ENCODE measurements around the gene PPP2R3A. TPM values are rescaled to one million over a fixed set of nuclear protein-coding genes. Genes with fewer than 3 reads are reported as not detected.
A peak's percentile ranks its signal among the peaks of the same experiment; 100 is the strongest.

Gene PPP2R3A
- total and polyA plus RNA-seq, 2 of the 13 experiments (the other 11 are each of a cell fraction or from before 2014, with no cell fraction given): 0.07 to 0.12 TPM

DNA sequence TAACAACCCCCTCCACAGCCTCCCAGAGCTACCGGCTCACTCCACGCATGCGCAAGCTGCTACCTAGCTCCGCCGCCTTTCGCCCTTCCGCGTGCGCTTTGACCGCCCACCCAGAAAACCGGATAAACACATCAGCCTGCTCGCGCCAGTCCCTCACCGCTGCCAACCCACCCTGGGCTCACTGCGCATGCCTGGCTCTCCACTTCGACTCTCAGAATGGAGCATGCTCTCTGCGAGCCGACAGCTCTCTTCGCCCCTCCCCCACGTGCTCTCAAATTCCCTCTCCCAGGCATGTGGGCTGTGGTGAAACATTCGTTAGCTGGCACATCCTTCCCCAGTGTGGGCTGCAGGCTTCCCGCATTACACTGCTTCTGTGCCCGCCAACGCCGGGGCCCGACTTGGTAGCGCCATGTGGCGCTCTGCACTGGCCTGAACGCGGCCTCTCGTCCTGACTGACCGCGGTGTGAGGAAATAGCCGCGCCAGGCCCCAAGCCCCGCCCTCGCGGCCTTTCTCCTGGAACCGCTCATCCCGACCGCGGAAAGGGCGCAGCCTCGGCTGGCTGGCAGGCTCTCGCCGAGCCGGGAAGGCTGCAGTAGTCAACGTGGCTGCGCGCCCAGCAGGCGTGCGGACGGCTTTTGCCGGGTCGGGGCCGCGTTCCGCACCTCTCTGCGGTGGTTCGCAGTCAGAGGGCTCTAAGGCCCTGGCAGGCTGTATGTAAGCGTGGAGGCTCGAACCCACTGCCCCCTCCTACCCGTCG is 231.1 kb downstream of the PPP2R3A start (continued):
- TF ChIP-seq, protein P1, sequence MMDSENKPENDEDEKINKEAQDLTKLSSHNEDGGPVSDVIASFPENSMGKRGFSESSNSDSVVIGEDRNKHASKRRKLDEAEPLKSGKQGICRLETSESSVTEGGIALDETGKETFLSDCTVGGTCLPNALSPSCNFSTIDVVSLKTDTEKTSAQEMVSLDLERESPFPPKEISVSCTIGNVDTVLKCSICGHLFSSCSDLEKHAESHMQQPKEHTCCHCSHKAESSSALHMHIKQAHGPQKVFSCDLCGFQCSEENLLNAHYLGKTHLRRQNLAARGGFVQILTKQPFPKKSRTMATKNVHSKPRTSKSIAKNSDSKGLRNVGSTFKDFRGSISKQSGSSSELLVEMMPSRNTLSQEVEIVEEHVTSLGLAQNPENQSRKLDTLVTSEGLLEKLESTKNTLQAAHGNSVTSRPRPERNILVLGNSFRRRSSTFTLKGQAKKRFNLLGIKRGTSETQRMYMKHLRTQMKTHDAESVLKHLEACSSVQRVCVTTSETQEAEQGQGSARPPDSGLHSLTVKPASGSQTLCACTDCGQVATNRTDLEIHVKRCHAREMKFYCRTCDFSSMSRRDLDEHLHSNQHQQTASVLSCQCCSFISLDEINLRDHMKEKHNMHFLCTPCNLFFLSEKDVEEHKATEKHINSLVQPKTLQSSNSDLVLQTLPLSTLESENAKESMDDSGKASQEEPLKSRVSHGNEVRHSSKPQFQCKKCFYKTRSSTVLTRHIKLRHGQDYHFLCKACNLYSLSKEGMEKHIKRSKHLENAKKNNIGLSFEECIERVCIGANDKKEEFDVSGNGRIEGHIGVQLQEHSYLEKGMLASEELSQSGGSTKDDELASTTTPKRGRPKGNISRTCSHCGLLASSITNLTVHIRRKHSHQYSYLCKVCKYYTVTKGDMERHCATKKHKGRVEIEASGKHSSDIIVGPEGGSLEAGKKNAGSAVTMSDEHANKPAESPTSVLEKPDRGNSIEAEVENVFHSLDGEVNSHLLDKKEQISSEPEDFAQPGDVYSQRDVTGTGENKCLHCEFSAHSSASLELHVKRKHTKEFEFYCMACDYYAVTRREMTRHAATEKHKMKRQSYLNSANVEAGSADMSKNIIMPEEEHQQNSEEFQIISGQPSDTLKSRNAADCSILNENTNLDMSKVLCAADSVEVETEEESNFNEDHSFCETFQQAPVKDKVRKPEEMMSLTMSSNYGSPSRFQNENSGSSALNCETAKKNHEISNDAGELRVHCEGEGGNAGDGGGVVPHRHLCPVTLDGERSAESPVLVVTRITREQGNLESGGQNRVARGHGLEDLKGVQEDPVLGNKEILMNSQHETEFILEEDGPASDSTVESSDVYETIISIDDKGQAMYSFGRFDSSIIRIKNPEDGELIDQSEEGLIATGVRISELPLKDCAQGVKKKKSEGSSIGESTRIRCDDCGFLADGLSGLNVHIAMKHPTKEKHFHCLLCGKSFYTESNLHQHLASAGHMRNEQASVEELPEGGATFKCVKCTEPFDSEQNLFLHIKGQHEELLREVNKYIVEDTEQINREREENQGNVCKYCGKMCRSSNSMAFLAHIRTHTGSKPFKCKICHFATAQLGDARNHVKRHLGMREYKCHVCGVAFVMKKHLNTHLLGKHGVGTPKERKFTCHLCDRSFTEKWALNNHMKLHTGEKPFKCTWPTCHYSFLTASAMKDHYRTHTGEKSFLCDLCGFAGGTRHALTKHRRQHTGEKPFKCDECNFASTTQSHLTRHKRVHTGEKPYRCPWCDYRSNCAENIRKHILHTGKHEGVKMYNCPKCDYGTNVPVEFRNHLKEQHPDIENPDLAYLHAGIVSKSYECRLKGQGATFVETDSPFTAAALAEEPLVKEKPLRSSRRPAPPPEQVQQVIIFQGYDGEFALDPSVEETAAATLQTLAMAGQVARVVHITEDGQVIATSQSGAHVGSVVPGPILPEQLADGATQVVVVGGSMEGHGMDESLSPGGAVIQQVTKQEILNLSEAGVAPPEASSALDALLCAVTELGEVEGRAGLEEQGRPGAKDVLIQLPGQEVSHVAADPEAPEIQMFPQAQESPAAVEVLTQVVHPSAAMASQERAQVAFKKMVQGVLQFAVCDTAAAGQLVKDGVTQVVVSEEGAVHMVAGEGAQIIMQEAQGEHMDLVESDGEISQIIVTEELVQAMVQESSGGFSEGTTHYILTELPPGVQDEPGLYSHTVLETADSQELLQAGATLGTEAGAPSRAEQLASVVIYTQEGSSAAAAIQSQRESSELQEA (CRISPR knock-in tag; IDR thresholded peaks at IDR 0.05; ENCODE audit: not compliant biosample characterization): peak; percentile 97
- TF ChIP-seq ZNF33A (CRISPR knock-in tag; IDR thresholded peaks at IDR 0.05; ENCODE audit: borderline replicate concordance) (peak; percentile 24; the same call in 1 of the 2 replicates), ETV6 (CRISPR knock-in tag; conservative IDR thresholded peaks at IDR 0.05) (peak; percentile 97), SNAPC2 (CRISPR knock-in tag; IDR thresholded peaks at IDR 0.05) (peak; percentile 90), SKI (IDR thresholded peaks at IDR 0.05; ENCODE audit: partially characterized antibody) (no peak), ZNF354B (CRISPR knock-in tag; IDR thresholded peaks at IDR 0.05) (peak; percentile 74), ZNF124 (CRISPR knock-in tag; IDR thresholded peaks at IDR 0.05) (peak; percentile 14; the same call in 1 of the 2 replicates), ZSCAN12 (CRISPR knock-in tag; IDR thresholded peaks at IDR 0.05) (peak; percentile 91; the same call in 1 of the 2 replicates), ZNF563 (CRISPR knock-in tag; IDR thresholded peaks at IDR 0.05) (peak; percentile 99), ZNF460 (CRISPR knock-in tag; IDR thresholded peaks at IDR 0.05; ENCODE audit: borderline replicate concordance) (no peak), POLR2AphosphoS5 (IDR thresholded peaks at IDR 0.05; ENCODE audit: low read depth, low read length) (peak; percentile 71), FOXC1 (CRISPR knock-in tag; IDR thresholded peaks at IDR 0.05; ENCODE audit: borderline replicate concordance) (peak; percentile 97), SSRP1 (CRISPR knock-in tag; IDR thresholded peaks at IDR 0.05) (no peak), ZNF747 (CRISPR knock-in tag; IDR thresholded peaks at IDR 0.05; ENCODE audit: borderline replicate concordance) (no peak; the same call in 1 of the 2 replicates), PCBP1 (IDR thresholded peaks at IDR 0.05; ENCODE audit: borderline replicate concordance, low read depth, low read length) (peak; percentile 32; the same call in 1 of the 2 replicates)
- TF ChIP-seq, protein P2, sequence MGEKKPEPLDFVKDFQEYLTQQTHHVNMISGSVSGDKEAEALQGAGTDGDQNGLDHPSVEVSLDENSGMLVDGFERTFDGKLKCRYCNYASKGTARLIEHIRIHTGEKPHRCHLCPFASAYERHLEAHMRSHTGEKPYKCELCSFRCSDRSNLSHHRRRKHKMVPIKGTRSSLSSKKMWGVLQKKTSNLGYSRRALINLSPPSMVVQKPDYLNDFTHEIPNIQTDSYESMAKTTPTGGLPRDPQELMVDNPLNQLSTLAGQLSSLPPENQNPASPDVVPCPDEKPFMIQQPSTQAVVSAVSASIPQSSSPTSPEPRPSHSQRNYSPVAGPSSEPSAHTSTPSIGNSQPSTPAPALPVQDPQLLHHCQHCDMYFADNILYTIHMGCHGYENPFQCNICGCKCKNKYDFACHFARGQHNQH (CRISPR knock-in tag; IDR thresholded peaks at IDR 0.05): peak; percentile 89
- TF ChIP-seq, protein P3, sequence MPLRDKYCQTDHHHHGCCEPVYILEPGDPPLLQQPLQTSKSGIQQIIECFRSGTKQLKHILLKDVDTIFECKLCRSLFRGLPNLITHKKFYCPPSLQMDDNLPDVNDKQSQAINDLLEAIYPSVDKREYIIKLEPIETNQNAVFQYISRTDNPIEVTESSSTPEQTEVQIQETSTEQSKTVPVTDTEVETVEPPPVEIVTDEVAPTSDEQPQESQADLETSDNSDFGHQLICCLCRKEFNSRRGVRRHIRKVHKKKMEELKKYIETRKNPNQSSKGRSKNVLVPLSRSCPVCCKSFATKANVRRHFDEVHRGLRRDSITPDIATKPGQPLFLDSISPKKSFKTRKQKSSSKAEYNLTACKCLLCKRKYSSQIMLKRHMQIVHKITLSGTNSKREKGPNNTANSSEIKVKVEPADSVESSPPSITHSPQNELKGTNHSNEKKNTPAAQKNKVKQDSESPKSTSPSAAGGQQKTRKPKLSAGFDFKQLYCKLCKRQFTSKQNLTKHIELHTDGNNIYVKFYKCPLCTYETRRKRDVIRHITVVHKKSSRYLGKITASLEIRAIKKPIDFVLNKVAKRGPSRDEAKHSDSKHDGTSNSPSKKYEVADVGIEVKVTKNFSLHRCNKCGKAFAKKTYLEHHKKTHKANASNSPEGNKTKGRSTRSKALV (CRISPR knock-in tag; IDR thresholded peaks at IDR 0.05): no peak; the same call in none of the 2 replicates

All from HepG2 (cell line).